ENCODE data around the gene PGLYRP1. TPM values are rescaled to one million over a fixed set of nuclear protein-coding genes. Genes with fewer than 3 reads are reported as not detected.

The PGLYRP1 gene
- total RNA-seq, 2 donors from 2014 or later = not detected

- intact Hi-C loops (cut with DNase I) = no loop called here
- DNase-seq (ENCODE audit: low spot score) = no peak
- H3K4me3 ChIP-seq = peak within 1 kb of the TSS in 1 of 2 donors; percentile 19
- WGBS = 7% methylated on average over 41 of the region's 58 CpGs
- H3K9me3 ChIP-seq = no peaks in the 10 kb centered on the region
- no peak within 1 kb of the TSS for H3K27ac ChIP-seq
- no peaks in the 10 kb centered on the region for H3K36me3 ChIP-seq
- H3K4me1 ChIP-seq (replicated peaks) = no peaks in the 10 kb centered on the region
- TF ChIP-seq, protein P1, sequence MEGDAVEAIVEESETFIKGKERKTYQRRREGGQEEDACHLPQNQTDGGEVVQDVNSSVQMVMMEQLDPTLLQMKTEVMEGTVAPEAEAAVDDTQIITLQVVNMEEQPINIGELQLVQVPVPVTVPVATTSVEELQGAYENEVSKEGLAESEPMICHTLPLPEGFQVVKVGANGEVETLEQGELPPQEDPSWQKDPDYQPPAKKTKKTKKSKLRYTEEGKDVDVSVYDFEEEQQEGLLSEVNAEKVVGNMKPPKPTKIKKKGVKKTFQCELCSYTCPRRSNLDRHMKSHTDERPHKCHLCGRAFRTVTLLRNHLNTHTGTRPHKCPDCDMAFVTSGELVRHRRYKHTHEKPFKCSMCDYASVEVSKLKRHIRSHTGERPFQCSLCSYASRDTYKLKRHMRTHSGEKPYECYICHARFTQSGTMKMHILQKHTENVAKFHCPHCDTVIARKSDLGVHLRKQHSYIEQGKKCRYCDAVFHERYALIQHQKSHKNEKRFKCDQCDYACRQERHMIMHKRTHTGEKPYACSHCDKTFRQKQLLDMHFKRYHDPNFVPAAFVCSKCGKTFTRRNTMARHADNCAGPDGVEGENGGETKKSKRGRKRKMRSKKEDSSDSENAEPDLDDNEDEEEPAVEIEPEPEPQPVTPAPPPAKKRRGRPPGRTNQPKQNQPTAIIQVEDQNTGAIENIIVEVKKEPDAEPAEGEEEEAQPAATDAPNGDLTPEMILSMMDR (IDR thresholded peaks at IDR 0.05) = no peak
- no peak for TF ChIP-seq POLR2A (IDR thresholded peaks at IDR 0.05)
- TF ChIP-seq POLR2AphosphoS5 (IDR thresholded peaks at IDR 0.05) = no peak
- peaks cover 15% of the 10 kb centered on the region for H3K27me3 ChIP-seq (replicated peaks; ENCODE audit: insufficient read depth)
These were observed 49.1 kb downstream of the PGLYRP1 start, which contains the start of gene NOVA2 for GRCh38 chr19:45973553-45974338. Gene NOVA2, minus strand, starts transcription at chr19:45973865. Its CDS starts 514 bp downstream, at chr19:45973351.

DNA sequence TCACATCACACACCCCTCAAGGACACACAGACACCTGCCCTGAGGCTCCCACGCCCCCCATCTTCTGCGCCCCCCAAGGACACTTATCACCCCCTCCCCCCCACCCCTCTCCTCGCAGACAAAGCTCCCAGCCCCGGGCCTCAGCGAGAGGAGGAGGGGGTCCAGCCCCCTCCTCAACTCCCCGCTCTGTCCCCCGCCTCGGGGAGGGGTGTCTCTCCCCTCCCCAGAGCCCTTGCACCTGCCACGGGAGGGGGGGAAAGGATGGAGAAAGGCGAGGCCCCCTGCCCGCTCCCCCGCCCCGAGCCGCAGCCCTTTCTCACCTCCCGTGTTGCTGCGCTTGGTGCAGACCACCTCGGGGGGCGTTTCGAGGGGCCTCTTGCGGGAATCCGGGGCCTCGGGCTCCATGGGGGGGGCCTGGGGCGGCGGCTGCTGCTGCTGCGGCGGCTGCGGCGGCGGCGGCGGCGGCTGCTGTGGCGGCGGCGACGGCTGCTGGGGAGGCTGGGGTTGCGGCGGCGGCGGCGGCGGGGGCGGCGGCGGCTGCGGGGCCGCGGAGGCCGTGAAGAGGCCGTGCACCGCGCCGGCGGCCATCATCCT lies 49.8 kb downstream of the PGLYRP1 start:
- Histone ChIP-seq H3K27ac (no peak overlapping the region), H3K36me3 (no peaks in the 10 kb centered on the region), H3K27me3 (replicated peaks; ENCODE audit: insufficient read depth) (peaks cover 15% of the 10 kb centered on the region), H3K9me3 (no peaks in the 10 kb centered on the region), H3K4me3 (no peak overlapping the region), H3K4me1 (replicated peaks) (no peaks in the 10 kb centered on the region)
- WGBS = 1% methylated on average over 19 of the region's 54 CpGs
- DNase-seq (ENCODE audit: low spot score) = no peak
- intact Hi-C loops (cut with DNase I) = no loop called here
- TF ChIP-seq POLR2A (IDR thresholded peaks at IDR 0.05) (no peak), POLR2AphosphoS5 (IDR thresholded peaks at IDR 0.05) (no peak)

- intact Hi-C loops (cut with DNase I) = no loop called here
- H3K27ac ChIP-seq = no peak overlapping the region
- H3K4me3 ChIP-seq = peak overlapping the region in 1 of 2 donors; percentile 11
- TF ChIP-seq, protein P1 (IDR thresholded peaks at IDR 0.05) = no peak
- no peak for TF ChIP-seq POLR2AphosphoS5 (IDR thresholded peaks at IDR 0.05)
- TF ChIP-seq POLR2A (IDR thresholded peaks at IDR 0.05) = no peak
- WGBS = 14% methylated on average over 18 of the region's 18 CpGs
- H3K9me3 ChIP-seq = no peaks in the 10 kb centered on the region
- no peaks in the 10 kb centered on the region for H3K36me3 ChIP-seq
- H3K4me1 ChIP-seq (replicated peaks) = no peaks in the 10 kb centered on the region
- peaks cover 15% of the 10 kb centered on the region for H3K27me3 ChIP-seq (replicated peaks; ENCODE audit: insufficient read depth)
- no peak for DNase-seq (ENCODE audit: low spot score)
These were observed 50.5 kb downstream of the PGLYRP1 start for GRCh38 chr19:45972081-45972946.

- H3K27me3 ChIP-seq (replicated peaks; ENCODE audit: insufficient read depth) = peaks cover 15% of the 10 kb centered on the region
- no peaks in the 10 kb centered on the region for H3K4me1 ChIP-seq (replicated peaks)
- intact Hi-C loops (cut with DNase I) = no loop called here
- TF ChIP-seq POLR2A (IDR thresholded peaks at IDR 0.05) = no peak
- TF ChIP-seq, protein P1 (IDR thresholded peaks at IDR 0.05) = no peak
- TF ChIP-seq POLR2AphosphoS5 (IDR thresholded peaks at IDR 0.05) = no peak
- no peaks in the 10 kb centered on the region for H3K36me3 ChIP-seq
- no peak overlapping the region for H3K27ac ChIP-seq
- no peaks in the 10 kb centered on the region for H3K9me3 ChIP-seq
- DNase-seq (ENCODE audit: low spot score) = no peak
- 15% methylated on average over 9 of the region's 11 CpGs for WGBS
- H3K4me3 ChIP-seq = no peak overlapping the region
These were observed 51.5 kb downstream of the PGLYRP1 start for GRCh38 chr19:45971260-45971902.
